HTERT RPE-1 (cell line): ENCODE data around the gene DUSP8.

ENCODE experiments used
- in situ Hi-C: fragments of 300-500 bp; cut with MboI; formaldehyde crosslinking; loops from 4 replicates; pipeline ENCODE4 v1.14.3; 2020; ENCODE audit warnings: low sequenced_read_pairs

The DUSP8 gene

DNA sequence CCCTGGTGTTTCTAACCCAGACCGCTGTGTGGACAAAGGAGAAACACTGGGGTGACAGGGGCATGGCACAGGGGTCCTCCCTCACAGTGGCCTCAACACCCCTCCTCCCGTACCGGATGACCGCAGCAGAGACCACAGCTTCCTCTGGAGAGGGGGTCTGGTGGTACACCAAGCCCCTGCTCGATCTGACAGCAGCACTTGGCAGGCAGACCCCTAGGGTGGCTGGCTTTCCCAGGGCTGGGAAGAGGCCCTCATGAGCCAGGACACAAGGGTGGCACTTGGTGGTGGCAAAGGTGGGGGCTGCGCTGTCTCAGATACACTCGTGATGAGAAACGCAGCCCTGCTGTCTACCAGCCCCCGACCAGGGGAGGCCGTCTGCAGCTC is 38.7 kb downstream of the DUSP8 start:
- in situ Hi-C loops = no loop called here

GRCh38 chr11:1532606-1533341 is 39.3 kb downstream of the DUSP8 start:
- in situ Hi-C loops = no loop called here

DNA sequence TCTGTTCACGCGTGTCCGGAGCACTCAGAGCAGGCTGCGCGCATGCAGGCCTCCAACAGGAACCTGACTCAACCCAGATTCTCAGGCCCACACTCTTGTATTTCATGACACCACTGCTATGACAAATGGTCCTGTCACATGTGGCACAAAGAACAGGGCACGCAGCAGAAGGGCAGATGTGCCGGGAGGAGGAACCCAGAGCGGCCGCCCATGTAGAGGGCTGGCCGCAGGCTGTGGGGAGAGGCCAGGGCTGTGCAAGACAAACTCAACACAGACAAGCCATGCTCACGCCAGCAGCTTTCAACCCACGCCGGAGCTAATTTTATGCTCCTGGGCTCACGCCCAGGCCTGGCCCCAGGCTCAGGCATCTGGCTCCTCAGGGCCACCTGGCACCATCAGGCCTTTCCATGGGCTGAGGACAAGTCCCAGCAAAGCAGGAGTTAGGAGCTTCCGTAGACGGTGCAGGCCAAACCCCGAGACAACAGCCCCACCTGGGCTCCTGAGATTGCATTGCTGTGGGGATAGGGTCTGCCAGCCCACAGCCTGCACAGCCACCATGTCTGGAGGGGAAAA is 40.0 kb downstream of the DUSP8 start:
- in situ Hi-C loops = no loop called here

DNA sequence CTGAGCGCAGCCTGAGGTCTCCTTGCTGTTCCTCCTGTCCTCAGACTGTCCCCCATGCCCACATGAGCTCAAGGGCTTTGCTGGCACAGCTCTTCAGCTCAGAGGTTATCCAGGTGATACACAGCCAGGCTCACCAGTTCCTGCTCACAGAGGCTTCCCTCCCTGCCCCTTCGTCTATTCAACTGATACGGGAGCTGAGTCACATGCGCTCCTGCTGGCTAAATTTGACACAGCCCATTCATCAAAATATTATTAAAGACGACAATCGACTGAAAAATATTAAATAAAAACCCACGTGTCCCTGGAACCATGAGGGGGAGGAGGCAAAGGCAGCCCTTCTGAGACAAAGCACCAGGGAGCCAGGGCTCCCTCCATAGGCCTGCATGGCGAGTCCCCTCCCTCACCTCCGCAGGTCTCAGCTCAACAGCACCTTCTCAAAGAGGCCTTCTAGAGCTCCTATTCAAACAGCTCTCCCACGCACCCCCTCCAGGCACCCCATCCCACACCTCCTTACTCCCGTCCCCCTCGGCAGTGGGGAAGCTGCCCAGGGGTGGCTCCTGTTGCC is 40.5 kb downstream of the DUSP8 start:
- in situ Hi-C loops = no loop called here

DNA sequence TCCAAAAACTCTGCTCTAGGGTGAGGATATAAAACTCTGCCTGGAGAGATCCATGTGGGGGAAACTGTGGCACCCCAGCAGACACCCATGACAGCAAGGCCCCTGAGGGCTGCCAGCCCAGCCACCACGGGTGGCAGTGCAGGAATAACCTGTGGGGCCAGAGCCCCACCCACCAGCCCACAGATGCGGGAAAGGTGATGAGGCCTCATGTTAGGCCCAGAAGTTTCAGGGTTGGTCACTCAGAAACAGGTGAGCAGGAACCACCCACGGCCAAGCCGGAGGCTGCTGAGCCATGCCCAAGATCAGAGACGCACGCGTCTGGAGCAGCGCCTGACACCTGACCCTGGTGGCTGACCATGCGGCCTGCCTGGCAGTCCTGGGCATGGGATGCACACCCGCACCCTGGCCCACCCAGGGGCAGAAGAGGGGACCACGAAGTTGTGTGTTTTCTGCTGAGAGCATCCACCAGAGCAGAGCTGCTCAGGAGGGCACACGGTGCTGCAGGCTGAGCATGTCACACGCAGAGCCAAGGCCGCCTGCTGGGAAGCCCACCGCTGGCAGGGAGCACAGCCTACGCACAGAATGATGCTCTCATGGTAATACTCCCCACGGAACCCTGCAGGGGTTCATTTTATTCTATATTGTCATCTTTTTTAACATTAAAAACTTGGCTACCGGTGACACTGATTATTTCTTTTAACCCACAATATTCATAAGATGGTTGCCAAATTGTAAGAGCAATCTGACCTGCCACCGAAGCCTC is 41.2 kb downstream of the DUSP8 start:
- in situ Hi-C loops = no loop called here

GRCh38 chr11:1529774-1530173 is 42.3 kb downstream of the DUSP8 start:
- in situ Hi-C loops = no loop called here

DNA sequence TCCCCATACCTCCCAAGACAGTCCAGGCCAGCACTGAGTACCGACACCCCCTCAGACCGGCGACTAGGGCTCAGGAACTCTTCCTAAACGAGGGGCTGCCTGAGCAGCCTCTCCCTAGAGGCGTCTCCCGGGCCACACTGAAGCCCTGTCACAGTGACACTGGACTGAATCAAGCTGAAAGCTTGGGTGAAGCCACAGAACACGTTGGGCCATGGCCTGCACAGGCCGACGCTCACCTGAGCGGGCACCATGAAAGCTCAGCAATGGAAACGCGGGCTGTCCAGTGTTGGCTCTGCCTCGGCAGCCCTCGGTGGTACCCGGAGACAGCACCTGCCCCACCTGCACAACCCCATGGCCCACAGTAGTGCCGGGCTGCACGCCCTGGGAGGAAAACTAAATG is 42.8 kb downstream of the DUSP8 start:
- in situ Hi-C loops = no loop called here

- in situ Hi-C loops = no loop called here
These were observed 43.4 kb downstream of the DUSP8 start for GRCh38 chr11:1528710-1529109.

- in situ Hi-C loops = no loop called here
These were observed 45.3 kb downstream of the DUSP8 start for GRCh38 chr11:1526785-1527184.

DNA sequence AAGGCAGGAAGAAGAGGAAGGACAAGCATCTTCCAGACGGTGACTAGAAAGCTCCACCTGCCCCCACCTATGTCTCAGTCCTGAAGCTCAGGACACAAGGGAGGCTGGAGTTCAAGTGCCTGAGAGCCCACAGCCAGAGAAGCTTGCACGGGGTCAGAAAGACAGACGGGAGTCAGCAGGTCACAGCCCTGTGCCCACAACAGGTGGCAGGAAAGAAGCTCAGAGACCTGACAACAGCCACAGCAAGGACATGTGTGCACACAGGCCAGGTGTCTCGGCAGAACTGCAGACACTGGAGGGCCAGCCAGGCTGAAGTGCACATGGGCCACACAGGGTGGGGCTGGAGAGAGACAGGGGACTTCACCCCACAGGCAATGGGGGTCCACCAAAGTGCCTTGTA is 48.3 kb downstream of the DUSP8 start:
- in situ Hi-C loops = no loop called here

DNA sequence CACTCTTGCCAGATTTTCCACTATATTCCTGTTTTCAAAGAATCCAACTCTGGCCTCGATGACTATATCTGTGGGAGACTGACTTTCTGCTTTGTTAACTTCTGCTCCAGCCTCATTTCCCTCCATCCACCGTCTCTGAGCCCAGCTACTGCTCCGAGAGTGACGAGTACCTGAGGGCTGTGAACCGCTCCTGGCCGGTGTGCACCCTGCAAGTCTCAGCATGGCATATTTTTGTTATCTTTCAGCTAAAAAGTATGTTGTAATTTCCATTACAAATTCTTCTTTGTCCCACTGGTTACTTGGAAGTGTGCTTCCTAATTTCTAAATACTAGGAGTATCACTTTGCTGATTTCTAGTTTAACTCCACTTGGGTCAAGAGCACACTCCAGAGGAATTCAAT is 49.0 kb downstream of the DUSP8 start:
- in situ Hi-C loops = no loop called here

- in situ Hi-C loops = no loop called here
These were observed 50.0 kb downstream of the DUSP8 start for GRCh38 chr11:1522081-1522424.

- in situ Hi-C loops = no loop called here
These were observed 50.5 kb downstream of the DUSP8 start for GRCh38 chr11:1521382-1522080.

DNA sequence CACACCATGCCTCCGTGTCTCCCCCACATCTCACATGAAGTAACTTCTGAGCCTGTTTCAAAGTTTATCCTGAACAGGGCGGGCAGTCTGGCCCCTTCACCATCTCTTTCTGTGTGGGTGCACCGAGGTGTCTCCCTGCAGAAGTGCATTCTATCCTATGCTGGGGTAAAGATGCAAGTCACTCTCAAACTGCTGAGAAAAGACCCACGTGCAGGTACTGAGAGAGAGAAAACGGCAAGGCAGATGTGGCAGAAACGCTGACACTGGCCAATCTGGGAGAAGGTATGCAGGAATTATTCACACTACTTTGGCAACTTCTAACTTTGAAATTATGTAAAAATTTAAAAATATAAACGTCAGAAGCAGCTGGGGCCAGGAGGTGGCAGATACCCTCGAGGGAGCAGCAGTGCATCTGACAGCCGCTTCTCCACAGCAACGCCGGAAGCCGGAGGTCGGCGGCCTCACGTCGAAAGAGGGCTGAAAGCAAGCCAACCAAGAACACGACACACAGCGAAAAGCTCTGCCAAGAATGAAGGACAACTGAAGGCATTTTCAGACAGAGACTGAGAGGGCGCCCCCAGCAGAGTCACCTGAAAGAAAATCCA is 51.3 kb downstream of the DUSP8 start:
- in situ Hi-C loops = no loop called here

GRCh38 chr11:1520209-1520662 is 51.8 kb downstream of the DUSP8 start:
- in situ Hi-C loops = no loop called here

- in situ Hi-C loops = no loop called here
These were observed 52.8 kb downstream of the DUSP8 start for GRCh38 chr11:1519028-1520010.

DNA sequence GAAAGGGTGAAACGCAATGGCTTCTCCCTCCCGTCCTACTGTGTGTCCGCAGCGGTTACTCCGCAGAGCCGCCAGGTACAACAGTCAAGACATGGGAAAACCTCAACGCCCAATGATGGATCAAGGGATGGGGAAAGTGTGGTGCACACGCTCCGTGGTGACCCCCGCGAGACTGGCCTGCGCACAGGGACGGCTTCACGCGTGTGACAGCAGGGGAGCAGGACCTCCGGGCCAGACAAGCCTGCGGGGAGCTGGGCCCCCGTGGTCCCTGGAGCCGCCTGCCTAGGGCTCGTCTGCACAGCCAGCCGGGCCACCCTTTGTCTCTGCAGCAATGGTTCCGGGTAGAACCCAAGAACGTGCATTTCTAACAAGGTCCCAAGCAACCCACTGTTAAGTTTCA is 53.8 kb downstream of the DUSP8 start:
- in situ Hi-C loops = no loop called here

DNA sequence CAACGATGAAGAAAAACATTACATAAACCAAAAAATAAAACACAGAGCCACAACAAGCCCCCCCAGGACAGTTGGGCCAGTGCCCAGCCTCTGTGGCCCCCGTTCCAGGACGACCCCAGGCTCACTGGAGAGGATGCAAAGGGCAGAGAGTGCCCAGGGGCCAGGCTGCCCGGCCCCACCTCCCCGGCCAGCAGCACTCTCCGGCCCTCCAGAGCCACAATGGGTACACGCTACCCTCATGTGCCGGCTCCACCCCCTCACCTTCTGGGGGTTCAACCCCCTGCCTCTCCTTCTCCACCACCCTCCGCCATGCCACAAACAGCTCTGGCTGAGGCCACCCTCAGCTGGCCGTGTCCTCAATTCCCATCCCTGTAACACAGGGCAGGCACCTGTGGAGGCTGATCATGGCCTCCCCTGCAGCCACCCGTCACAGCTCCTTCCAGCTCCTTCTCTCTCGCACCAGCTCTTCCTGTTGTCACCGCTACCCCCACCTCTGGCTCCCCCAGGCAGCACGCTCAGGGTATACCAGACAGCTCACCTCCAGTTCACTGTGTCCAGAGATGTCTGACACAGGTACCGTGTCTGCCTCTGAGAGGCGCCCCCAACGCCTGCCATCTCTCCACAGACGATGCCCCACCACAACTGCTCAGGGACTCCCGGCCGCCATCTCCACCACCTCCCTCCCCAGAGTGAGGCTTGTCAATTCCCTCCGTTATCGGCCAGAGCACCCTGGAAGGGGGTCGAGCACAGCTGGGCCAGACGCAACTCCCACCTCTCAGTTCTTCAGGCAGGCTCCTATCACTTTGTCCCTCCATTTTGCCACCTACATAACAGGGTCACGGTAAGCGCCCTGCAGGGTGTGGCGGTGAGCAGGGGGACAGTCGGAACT is 54.7 kb downstream of the DUSP8 start:
- in situ Hi-C loops = no loop called here
